ENCODE data around the gene ASCC1. TPM values are rescaled to one million over a fixed set of nuclear protein-coding genes. Genes with fewer than 3 reads are reported as not detected.

The ASCC1 gene
- total and polyA plus RNA-seq, 2 donors (not counting 3 experiments of a cell fraction or from before 2014, with no cell fraction given), result 16.0 to 24.9 TPM

DNA sequence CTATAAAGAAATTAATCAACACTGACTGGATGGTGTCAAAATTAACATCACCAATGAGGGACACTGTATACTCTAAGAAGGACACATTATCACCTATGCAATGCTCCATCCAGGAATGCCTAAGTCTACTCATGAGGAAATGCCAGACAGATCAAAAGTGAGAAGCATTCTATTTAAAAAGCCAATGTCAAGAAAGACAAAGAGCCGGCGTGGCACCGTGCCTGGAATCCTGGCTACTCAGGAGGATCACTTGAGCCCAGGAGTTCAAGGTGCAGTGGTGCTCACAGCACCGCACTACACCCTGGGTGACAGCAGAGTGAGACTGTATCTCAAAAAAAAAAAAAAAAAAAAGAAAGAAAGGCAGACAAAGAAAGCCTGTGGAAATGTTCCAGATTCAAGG is 45.8 kb downstream of the ASCC1 start:
- dilution Hi-C loops (cut with MboI; ENCODE audit: extremely low pct_ligation_motif_present, low sequenced_read_pairs) (no loop called here), intact Hi-C loops (cut with micrococcal nuclease) (loop anchor here (2.0 to 5.0 kb wide), 5 partner anchors 17 to 167 kb away; partner anchors contain the start of genes ANAPC16 and ASCC1)
- H3K9ac ChIP-seq (replicated peaks; ENCODE audit: extremely low read depth, insufficient read depth, low read length), result no peak overlapping the region
- H4K20me1 ChIP-seq (replicated peaks; ENCODE audit: control insufficient read depth, extremely low read depth, insufficient read depth, low read length), result no peaks in the 10 kb centered on the region
- H3K4me3 ChIP-seq (replicated peaks in 1 of 3; ENCODE audit: insufficient read depth in 1 of 3, low read depth in 1 of 3, low read length in 3 of 3), result no peak overlapping the region
- POLR2A ChIA-PET, result no interaction called here
- H3K4me1 ChIP-seq (ENCODE audit: control insufficient read depth, extremely low read depth, insufficient read depth, low read length), result peaks cover 37% of the 10 kb centered on the region
- no TSS peak for BruUV-seq (replicated peaks)
- H3K9me1 ChIP-seq (replicated peaks; ENCODE audit: control insufficient read depth, extremely low read depth, insufficient read depth, low read length), result peaks cover 2% of the 10 kb centered on the region
- no peaks in the 10 kb centered on the region for H3K27me3 ChIP-seq (ENCODE audit: control insufficient read depth in 2 of 2, insufficient read depth in 2 of 2, low read length in 2 of 2)
- DNase-seq (ENCODE audit: low read depth, low spot score) (peak; percentile 18), FAIRE-seq (no peak)
- no peak for TF ChIP-seq FOS (IDR thresholded peaks at IDR 0.05; ENCODE audit: borderline replicate concordance, insufficient read depth, low read length)
- TF ChIP-seq POLR2A (IDR thresholded peaks at IDR 0.05; ENCODE audit: low read depth, low read length), result no peak
- no peak for TF ChIP-seq EZH2 (IDR thresholded peaks at IDR 0.05; ENCODE audit: borderline replicate concordance, low read depth, low read length, severe bottlenecking)
- TF ChIP-seq GATA2 (IDR thresholded peaks at IDR 0.05; ENCODE audit: insufficient read depth, insufficient read length, low read depth, low read length), result no peak
- no peak for TF ChIP-seq POLR2AphosphoS5 (IDR thresholded peaks at IDR 0.05; ENCODE audit: insufficient read depth, low read depth, low read length)
- TF ChIP-seq JUN (IDR thresholded peaks at IDR 0.05; ENCODE audit: borderline replicate concordance, insufficient read depth, insufficient read length, low read depth), result no peak
- TF ChIP-seq MYC (IDR thresholded peaks at IDR 0.05; ENCODE audit: low read depth, low read length), result no peak
- TF ChIP-seq, protein P1, sequence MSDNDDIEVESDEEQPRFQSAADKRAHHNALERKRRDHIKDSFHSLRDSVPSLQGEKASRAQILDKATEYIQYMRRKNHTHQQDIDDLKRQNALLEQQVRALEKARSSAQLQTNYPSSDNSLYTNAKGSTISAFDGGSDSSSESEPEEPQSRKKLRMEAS (IDR thresholded peaks at IDR 0.05; ENCODE audit: insufficient read depth, insufficient read length), result no peak
- TF ChIP-seq, protein P2, sequence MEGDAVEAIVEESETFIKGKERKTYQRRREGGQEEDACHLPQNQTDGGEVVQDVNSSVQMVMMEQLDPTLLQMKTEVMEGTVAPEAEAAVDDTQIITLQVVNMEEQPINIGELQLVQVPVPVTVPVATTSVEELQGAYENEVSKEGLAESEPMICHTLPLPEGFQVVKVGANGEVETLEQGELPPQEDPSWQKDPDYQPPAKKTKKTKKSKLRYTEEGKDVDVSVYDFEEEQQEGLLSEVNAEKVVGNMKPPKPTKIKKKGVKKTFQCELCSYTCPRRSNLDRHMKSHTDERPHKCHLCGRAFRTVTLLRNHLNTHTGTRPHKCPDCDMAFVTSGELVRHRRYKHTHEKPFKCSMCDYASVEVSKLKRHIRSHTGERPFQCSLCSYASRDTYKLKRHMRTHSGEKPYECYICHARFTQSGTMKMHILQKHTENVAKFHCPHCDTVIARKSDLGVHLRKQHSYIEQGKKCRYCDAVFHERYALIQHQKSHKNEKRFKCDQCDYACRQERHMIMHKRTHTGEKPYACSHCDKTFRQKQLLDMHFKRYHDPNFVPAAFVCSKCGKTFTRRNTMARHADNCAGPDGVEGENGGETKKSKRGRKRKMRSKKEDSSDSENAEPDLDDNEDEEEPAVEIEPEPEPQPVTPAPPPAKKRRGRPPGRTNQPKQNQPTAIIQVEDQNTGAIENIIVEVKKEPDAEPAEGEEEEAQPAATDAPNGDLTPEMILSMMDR (IDR thresholded peaks at IDR 0.05; ENCODE audit: extremely low read depth in 1 of 2, insufficient read depth in 1 of 2, low read depth in 1 of 2, low read length in 2 of 2), result no peak
- no peaks in the 10 kb centered on the region for H3K79me2 ChIP-seq (ENCODE audit: control insufficient read depth, insufficient read depth, low read length)
- peak overlapping the region; percentile 29 for H3K27ac ChIP-seq (ENCODE audit: insufficient read depth, low read depth, low read length)
- no peak overlapping the region for H3K4me2 ChIP-seq (ENCODE audit: insufficient read depth, low read length)
- CTCF ChIA-PET, result interaction anchor here (1.4 kb wide), 1 partner anchor 16 kb away, joined by 7 read pairs; no protein-coding TSS in a partner anchor
- no peaks in the 10 kb centered on the region for H3K9me3 ChIP-seq (replicated peaks; ENCODE audit: control insufficient read depth, insufficient read depth, low read length)
- H2AFZ ChIP-seq (ENCODE audit: low read depth, low read length), result no peak overlapping the region
- H3K36me3 ChIP-seq (ENCODE audit: control insufficient read depth in 2 of 2, extremely low read depth in 1 of 2, insufficient read depth in 2 of 2, low read length in 2 of 2), result no peaks in the 10 kb centered on the region
